Activated effector memory CD4-positive, alpha-beta T cell treated with anti-CD3 and anti-CD28 coated beads, Interleukin-2, amount 50 U/mL, for 16 hours (primary cell): ENCODE results near the gene ATP6V0E1.
"Not testable (repeated sequence)": the region's sequence is repeated elsewhere in the genome, so short reads cannot be mapped to it uniquely, and the experiment has no call there.

Experiments
- DNase-seq: peaks from one replicate; pipeline ENCODE4 v3.0.0-alpha.2; 2020

Gene ATP6V0E1

GRCh38 chr5:173010021-173010420, 26.4 kb downstream of the ATP6V0E1 start:
- peak; percentile 62 for DNase-seq

GRCh38 chr5:173010547-173011464, 27.2 kb downstream of the ATP6V0E1 start:
- peak; percentile 43 for DNase-seq

DNA sequence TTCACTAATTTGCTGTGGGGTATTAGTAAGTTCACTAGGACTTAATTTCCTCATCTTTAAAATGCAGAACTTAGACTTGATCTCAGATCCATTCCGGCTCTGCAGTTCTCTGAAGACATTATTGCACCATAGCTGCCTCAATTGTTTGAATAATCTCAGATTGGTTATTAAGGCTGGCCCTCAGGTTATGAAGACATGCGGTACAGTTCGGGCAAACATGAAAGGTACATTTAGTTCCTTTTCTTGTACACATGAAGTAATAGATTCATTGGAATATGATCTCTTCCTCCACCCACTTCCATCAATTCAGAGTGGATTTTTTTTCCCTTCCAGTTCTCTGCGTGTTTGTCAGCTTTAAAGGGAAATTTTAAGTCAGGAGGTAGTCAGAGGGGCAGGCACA, 28.0 kb downstream of the ATP6V0E1 start:
- DNase-seq, result no peak

- DNase-seq, result peak; percentile 5
These were observed 29.3 kb downstream of the ATP6V0E1 start for GRCh38 chr5:173012882-173013281.

DNA sequence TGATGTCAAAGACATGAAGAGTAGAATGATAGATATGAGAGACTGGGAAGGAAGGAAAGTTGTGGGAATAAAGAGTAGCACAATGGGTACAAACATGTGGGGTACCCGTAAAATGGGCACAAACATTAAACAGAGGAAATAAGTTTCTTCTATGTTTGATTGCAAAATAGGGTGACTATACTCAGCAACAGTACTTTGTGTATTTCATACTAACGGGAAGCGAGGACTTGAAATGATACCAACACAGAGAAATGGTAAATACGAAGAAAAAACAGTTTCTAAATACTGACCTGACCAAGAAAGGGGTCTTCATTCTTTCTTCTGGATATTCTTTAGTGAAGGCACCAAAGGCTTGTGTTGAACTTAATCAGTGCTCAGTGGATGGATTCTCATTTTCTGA, 31.1 kb downstream of the ATP6V0E1 start:
- DNase-seq, result no peak

GRCh38 chr5:173015192-173015591, 31.6 kb downstream of the ATP6V0E1 start:
- no peak for DNase-seq

DNA sequence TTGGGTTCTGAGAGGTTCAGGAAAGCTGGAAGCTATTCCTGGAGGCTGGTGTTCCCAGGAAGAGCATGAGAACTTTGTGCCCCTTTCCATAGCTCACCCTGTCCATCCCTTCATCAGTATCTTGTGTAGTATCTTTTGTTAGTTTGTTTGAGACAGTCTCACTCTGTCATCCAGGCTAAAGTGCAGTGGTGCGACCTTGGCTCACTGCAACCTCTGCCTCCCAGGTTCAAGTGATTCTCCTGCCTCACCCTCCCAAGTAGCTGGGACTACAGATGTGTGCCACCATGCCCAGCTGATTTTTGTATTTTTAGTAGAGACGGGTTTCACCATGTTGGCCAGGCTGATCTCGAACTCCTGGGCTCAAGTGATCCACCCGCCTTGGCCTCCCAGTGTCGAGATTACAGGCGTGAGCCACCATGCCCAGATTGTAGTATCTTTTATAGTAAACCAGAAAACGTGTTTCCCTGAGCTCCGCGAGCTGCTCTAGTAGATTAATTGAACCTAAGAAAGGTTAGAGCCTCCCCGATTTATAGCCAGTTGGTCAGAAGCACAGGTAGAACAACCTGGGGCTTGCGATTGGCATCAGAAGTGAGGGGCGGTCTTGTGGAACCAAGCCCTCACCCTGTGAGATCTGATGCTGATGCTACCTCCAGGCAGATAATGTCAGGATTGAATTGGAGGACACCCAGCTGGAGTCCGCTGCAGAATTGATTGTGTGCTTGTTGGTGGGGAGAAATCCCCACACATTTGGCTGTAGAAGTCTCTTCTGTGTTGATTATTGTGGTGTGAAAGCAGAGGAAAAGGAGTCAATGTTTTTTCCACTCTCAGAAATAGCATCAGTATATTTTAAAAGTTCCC, 32.3 kb downstream of the ATP6V0E1 start:
- DNase-seq, result peak; percentile 39

- DNase-seq, result peak; percentile 12
These were observed 33.1 kb downstream of the ATP6V0E1 start for GRCh38 chr5:173016598-173017046.

- peak; percentile 8 for DNase-seq
These were observed 33.5 kb downstream of the ATP6V0E1 start for GRCh38 chr5:173017087-173017486.

DNA sequence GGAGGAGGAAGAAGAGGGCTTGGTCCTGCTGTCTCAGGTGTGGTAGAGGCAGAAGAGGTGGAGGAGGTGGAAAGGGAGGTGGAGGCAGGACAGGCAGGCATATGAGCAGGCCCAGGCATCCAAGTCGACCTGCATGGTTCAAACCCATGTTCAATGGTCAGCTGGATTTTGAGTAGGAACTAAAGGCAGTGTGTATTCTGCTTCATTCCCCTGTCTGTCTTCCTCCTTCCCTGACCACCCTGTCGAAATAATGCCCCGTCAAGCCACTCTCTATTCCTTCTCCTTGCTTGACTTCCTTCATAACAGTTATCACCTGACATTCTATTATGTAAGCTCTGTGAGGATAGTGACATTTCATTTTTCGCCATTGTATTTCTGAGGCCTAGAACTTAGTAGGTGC, 34.8 kb downstream of the ATP6V0E1 start:
- DNase-seq, result peak; percentile 41

GRCh38 chr5:173020154-173020581, 36.6 kb downstream of the ATP6V0E1 start:
- DNase-seq, result peak; percentile 8

DNA sequence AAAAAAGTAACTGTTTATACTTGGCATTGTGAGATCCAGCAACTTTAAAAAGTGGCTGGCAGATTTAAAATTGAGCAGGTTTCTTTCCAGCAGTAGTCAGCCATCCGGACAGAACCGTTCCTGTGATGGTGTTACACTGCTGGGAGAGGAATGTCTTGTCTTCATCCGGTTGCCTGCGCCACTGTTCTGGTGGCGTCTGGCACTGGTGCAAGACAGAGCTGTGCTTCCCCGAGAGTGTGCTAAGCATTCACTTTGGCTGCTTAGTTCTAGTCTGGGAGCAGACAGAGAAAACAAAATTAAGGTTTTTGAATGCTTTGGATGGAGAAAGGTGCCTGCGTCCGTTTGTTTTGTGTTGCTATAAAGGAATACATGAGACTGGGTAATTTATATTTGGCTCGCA, 37.1 kb downstream of the ATP6V0E1 start:
- peak; percentile 13 for DNase-seq

DNA sequence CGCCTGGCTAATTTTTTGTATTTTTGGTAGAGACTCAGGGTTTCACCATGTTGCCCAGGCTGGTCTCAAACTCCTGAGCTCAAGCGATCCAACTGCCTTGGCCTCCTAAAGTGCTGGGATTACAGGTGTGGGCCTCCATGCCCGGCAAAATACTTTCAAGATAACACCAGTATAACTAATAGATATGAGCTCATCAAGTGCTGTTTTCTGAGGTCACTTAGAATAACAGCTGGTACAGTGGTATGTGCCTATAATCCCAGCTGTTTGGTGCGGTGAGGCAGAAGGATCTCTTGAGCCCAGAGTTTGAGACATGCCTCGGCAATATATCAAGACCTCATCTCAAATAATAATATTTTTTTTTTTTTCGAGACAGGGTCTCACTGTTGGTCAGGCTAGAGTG, 42.1 kb downstream of the ATP6V0E1 start:
- peak; percentile 12 for DNase-seq

GRCh38 chr5:173027905-173028304, 44.3 kb downstream of the ATP6V0E1 start:
- DNase-seq, result peak; percentile 28

GRCh38 chr5:173028811-173029327, 45.3 kb downstream of the ATP6V0E1 start:
- DNase-seq, result peak; percentile 25

- no peak for DNase-seq
These were observed 45.9 kb downstream of the ATP6V0E1 start for GRCh38 chr5:173029499-173029921.

DNA sequence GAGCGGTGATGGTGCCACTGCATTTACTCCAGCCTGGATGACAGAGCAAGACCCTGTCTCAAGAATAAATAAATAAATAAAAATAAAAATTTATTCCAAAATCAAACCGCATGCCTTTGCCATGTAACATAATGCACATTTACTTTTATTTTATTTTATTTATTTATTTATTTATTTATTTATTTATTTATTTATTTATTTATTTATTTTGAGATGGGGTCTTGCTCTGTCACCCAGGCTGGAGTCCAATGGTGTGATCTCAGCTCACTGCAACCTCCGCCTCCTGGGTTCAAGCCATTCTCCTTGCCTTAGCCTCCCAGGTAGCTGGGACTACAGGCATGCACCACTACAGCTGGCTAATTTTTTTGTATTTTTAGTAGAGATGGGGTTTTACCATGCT, 48.5 kb downstream of the ATP6V0E1 start:
- DNase-seq, result not testable (repeated sequence)

GRCh38 chr5:173032730-173033129, 49.2 kb downstream of the ATP6V0E1 start:
- no peak for DNase-seq

- no peak for DNase-seq
These were observed 50.4 kb downstream of the ATP6V0E1 start for GRCh38 chr5:173033923-173034322.

DNA sequence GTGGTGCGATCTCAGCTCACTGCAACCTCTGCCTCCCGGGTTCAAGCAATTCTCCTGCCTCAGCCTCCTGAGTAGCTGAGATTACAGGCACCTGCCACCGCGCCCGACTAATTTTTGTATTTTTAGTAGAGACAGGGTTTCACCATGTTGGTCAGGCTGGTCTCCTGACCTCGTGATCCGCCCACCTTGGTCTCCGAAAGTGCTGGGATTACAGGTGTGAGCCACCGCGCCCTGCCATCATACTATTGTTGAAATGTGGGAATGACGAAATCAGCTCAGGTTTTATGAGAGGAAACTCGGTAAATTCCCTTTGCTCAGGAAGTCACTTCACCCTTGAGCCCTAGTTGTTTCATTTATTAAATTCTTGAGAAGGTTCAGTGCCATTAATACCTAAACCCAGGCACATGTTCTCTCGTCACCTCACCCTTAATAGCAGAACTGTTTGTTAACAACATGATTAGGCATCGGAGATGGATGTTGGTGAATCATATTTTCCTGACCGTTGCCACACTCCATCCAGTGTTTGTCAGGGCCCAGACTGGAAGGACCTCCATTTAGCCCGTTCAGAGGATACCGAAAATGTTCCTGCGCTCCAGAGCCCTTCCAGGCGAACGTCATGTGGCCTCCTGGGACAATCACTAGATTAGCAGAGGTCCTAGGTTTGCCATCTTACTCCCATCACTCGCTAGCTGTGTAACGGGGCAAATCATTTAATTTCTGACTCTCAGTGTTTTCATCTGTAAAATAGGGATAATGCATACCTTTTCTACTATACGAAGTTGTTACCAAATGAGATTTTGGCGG, 52.5 kb downstream of the ATP6V0E1 start:
- peak; percentile 77 for DNase-seq

- no peak for DNase-seq
These were observed 55.6 kb downstream of the ATP6V0E1 start for GRCh38 chr5:173039188-173039587.

- no peak for DNase-seq
These were observed 56.4 kb downstream of the ATP6V0E1 start for GRCh38 chr5:173039964-173040363.
